Measurements from ENCODE around the gene ABCA4.

Gene ABCA4

DNA sequence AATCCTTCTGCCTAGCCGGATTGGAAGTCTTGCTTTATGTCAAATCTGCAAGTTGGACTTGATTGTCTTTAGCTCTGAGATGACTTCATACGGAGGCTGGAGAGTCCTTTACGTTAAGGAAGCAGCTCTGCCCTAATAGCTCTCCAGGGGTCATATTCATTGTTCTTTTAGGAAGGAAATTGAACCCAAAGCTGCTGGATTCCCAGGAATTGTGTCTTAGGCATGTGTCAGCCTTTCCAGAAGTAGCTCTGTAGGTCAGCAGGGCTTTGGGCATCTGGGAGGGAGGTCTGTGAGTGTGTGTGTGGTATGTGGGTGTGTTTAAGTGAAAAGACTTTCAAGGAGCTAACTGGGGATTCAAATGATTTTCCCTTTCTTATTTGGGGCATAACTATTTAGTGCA lies 82.4 kb downstream of the ABCA4 start:
- no peak for DNase-seq (ENCODE audit: low spot score)
- in situ Hi-C loops (cut with MboI; ENCODE audit: low sequenced_read_pairs, unreplicated experiment) = no loop called here
- TF ChIP-seq CTCF (IDR thresholded peaks at IDR 0.05; ENCODE audit: borderline replicate concordance, control extremely low read depth, extremely low read depth, insufficient read depth, missing control alignments) = no peak

- TF ChIP-seq CTCF (IDR thresholded peaks at IDR 0.05; ENCODE audit: borderline replicate concordance, control extremely low read depth, extremely low read depth, insufficient read depth, missing control alignments) = no peak
- in situ Hi-C loops (cut with MboI; ENCODE audit: low sequenced_read_pairs, unreplicated experiment) = no loop called here
- no peak for DNase-seq (ENCODE audit: low spot score)
Measured at GRCh38 chr1:94037392-94038229, 83.3 kb downstream of the ABCA4 start.

- in situ Hi-C loops (cut with MboI; ENCODE audit: low sequenced_read_pairs, unreplicated experiment) = no loop called here
- TF ChIP-seq CTCF (IDR thresholded peaks at IDR 0.05; ENCODE audit: borderline replicate concordance, control extremely low read depth, extremely low read depth, insufficient read depth, missing control alignments) = no peak
- no peak for DNase-seq (ENCODE audit: low spot score)
Measured at GRCh38 chr1:94036730-94037129, 84.2 kb downstream of the ABCA4 start.

GRCh38 chr1:94033849-94034248 lies 87.1 kb downstream of the ABCA4 start:
- no peak for DNase-seq (ENCODE audit: low spot score)
- no peak for TF ChIP-seq CTCF (IDR thresholded peaks at IDR 0.05; ENCODE audit: borderline replicate concordance, control extremely low read depth, extremely low read depth, insufficient read depth, missing control alignments)
- in situ Hi-C loops (cut with MboI; ENCODE audit: low sequenced_read_pairs, unreplicated experiment) = no loop called here

GRCh38 chr1:94032637-94033036 lies 88.3 kb downstream of the ABCA4 start:
- no peak for DNase-seq (ENCODE audit: low spot score)
- no peak for TF ChIP-seq CTCF (IDR thresholded peaks at IDR 0.05; ENCODE audit: borderline replicate concordance, control extremely low read depth, extremely low read depth, insufficient read depth, missing control alignments)
- in situ Hi-C loops (cut with MboI; ENCODE audit: low sequenced_read_pairs, unreplicated experiment) = no loop called here

DNA sequence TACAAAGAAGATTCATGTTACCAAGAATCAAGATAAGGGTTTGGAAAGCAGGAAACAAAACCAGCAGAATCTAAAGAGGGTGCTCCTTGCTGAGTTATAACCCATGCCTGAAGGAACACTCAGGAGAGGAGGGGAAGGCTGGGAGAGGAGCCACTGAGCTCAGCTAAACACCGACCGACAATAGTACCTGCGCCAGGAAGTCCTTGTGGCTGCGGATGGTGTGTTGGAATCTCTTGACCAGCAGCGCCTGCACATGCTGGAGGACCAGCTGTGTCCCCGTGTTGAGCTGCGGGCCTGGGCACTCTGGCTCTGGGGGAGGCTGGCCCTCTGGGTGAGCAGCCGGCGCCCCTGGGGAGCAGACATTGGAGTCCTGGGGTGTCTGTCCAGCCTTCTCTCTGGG lies 89.4 kb downstream of the ABCA4 start:
- in situ Hi-C loops (cut with MboI; ENCODE audit: low sequenced_read_pairs, unreplicated experiment) = no loop called here
- no peak for TF ChIP-seq CTCF (IDR thresholded peaks at IDR 0.05; ENCODE audit: borderline replicate concordance, control extremely low read depth, extremely low read depth, insufficient read depth, missing control alignments)
- DNase-seq (ENCODE audit: low spot score) = no peak

Measured in GM13976 (cell line).